Measurements from ENCODE around the gene SMPD2.

Gene SMPD2

GRCh38 chr6:109406196-109406595 is 34.3 kb upstream of the SMPD2 start:
- no peak for DNase-seq
- H3K4me3 Mint-ChIP-seq: no peak overlapping the region
- peaks cover 5% of the 10 kb centered on the region for H3K9me3 Mint-ChIP-seq

GRCh38 chr6:109411034-109411433 is 29.5 kb upstream of the SMPD2 start:
- Mint-ChIP-seq H3K4me1 (no peaks in the 10 kb centered on the region), H3K36me3 (ENCODE audit: low read depth) (peaks cover 27% of the 10 kb centered on the region), H3K4me3 (no peak overlapping the region), H3K27me3 (ENCODE audit: low read depth, poor library complexity) (peaks cover 14% of the 10 kb centered on the region), H3K27ac (no peak overlapping the region), H3K9me3 (peaks cover 21% of the 10 kb centered on the region)
- TF ChIP-seq CTCF (IDR thresholded peaks at IDR 0.05): no peak
- no peak for DNase-seq

More at GRCh38 chr6:109406196-109406595, 34.3 kb upstream of the SMPD2 start:
- H3K27me3 Mint-ChIP-seq (ENCODE audit: low read depth, poor library complexity): peaks cover 11% of the 10 kb centered on the region
- TF ChIP-seq CTCF (IDR thresholded peaks at IDR 0.05): no peak
- no peaks in the 10 kb centered on the region for H3K4me1 Mint-ChIP-seq
- H3K36me3 Mint-ChIP-seq (ENCODE audit: low read depth): peaks cover 5% of the 10 kb centered on the region
- H3K27ac Mint-ChIP-seq: no peak overlapping the region

GRCh38 chr6:109417646-109418045 is 22.9 kb upstream of the SMPD2 start:
- Mint-ChIP-seq H3K27ac (no peak overlapping the region), H3K27me3 (ENCODE audit: low read depth, poor library complexity) (peaks cover 4% of the 10 kb centered on the region), H3K36me3 (ENCODE audit: low read depth) (peaks cover 20% of the 10 kb centered on the region), H3K4me3 (no peak overlapping the region), H3K9me3 (peaks cover 10% of the 10 kb centered on the region), H3K4me1 (no peaks in the 10 kb centered on the region)
- no peak for TF ChIP-seq CTCF (IDR thresholded peaks at IDR 0.05)
- DNase-seq: no peak

- peaks cover 11% of the 10 kb centered on the region for H3K4me1 Mint-ChIP-seq
- H3K27ac Mint-ChIP-seq: no peak overlapping the region
- H3K9me3 Mint-ChIP-seq: no peaks in the 10 kb centered on the region
- no peak for DNase-seq
- no peak overlapping the region for H3K4me3 Mint-ChIP-seq
- no peaks in the 10 kb centered on the region for H3K27me3 Mint-ChIP-seq (ENCODE audit: low read depth, poor library complexity)
- H3K36me3 Mint-ChIP-seq (ENCODE audit: low read depth): peaks cover 4% of the 10 kb centered on the region
- TF ChIP-seq CTCF (IDR thresholded peaks at IDR 0.05): no peak
Measured at GRCh38 chr6:109420751-109421150, 19.8 kb upstream of the SMPD2 start.

GRCh38 chr6:109421184-109421583 is 19.3 kb upstream of the SMPD2 start:
- no peaks in the 10 kb centered on the region for H3K9me3 Mint-ChIP-seq
- peaks cover 11% of the 10 kb centered on the region for H3K4me1 Mint-ChIP-seq
- DNase-seq: no peak
- no peak for TF ChIP-seq CTCF (IDR thresholded peaks at IDR 0.05)
- no peak overlapping the region for H3K4me3 Mint-ChIP-seq
- H3K27ac Mint-ChIP-seq: no peak overlapping the region
- no peaks in the 10 kb centered on the region for H3K27me3 Mint-ChIP-seq (ENCODE audit: low read depth, poor library complexity)
- peaks cover 4% of the 10 kb centered on the region for H3K36me3 Mint-ChIP-seq (ENCODE audit: low read depth)

- TF ChIP-seq CTCF (IDR thresholded peaks at IDR 0.05): no peak
- no peak for DNase-seq
- no peak overlapping the region for H3K4me3 Mint-ChIP-seq
- no peak overlapping the region for H3K27ac Mint-ChIP-seq
- peaks cover 4% of the 10 kb centered on the region for H3K36me3 Mint-ChIP-seq (ENCODE audit: low read depth)
- H3K27me3 Mint-ChIP-seq (ENCODE audit: low read depth, poor library complexity): no peaks in the 10 kb centered on the region
- peaks cover 11% of the 10 kb centered on the region for H3K4me1 Mint-ChIP-seq
- no peaks in the 10 kb centered on the region for H3K9me3 Mint-ChIP-seq
Measured at GRCh38 chr6:109424946-109425345, 15.6 kb upstream of the SMPD2 start.

All from nephron progenitor cell (in vitro differentiated cells).